SK-N-MC (cell line): ENCODE measurements around the gene ELMO2.

Experiments used
- EZH2 ChIP-seq: fragments of 200-600 bp; sonication (generic); IDR thresholded peaks from one replicate; pipeline ENCODE4 v1.6.1; 2017; ENCODE audit warnings: antibody characterized with exemption
- FOXP2 ChIP-seq: optimal IDR thresholded peaks from 2 replicates; pipeline ENCODE3; 2011; ENCODE audit warnings: mild to moderate bottlenecking, moderate library complexity; ENCODE audit not compliant: insufficient read depth; ENCODE audit errors: extremely low read length, control extremely low read depth
- POLR2AphosphoS5 ChIP-seq: IDR thresholded peaks from 2 replicates; pipeline ENCODE4 v1.6.1; 2012; ENCODE audit warnings: mild to moderate bottlenecking, low read depth, low read length, borderline replicate concordance

DNA sequence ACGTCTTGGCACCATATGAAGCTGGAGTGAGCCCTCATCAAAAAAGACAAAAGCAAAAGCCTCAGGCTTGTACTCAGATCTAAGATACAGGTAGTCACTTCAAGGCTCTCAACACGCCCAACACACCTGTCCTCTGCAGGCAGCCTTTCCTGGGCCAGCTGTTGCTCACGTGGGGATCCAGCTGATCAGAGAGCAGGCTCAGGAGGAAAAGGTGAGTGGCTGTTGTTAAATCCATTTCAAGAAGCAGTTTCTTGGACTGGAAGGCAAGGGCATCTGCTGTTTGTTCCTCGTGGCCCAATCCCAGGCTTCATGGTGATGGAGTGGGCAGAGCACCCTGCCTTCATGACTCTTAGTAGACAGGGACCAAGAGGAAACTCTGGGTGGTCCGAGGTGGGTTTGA, 39.6 kb downstream of the ELMO2 start:
- no peak for TF ChIP-seq EZH2
- no peak for TF ChIP-seq POLR2AphosphoS5
- no peak for TF ChIP-seq FOXP2
